K562 (cell line): ENCODE data around the gene LRRC25. TPM values are rescaled to one million over a fixed set of nuclear protein-coding genes. Genes with fewer than 3 reads are reported as not detected.

ENCODE experiments used
- CBFB ChIP-seq: sonication (generic); formaldehyde crosslinking; IDR thresholded peaks from 2 replicates; pipeline ENCODE4 v1.4.0; 2020; ENCODE audit warnings: mild to moderate bottlenecking, missing genetic modification reagents
- CBX5 ChIP-seq: IDR thresholded peaks from 2 replicates; pipeline ENCODE4 v1.6.1; 2014; ENCODE audit warnings: low read depth, borderline replicate concordance
- CREB1 ChIP-seq, 2 experiments: sonication (generic) in 1 of 2; formaldehyde crosslinking in 1 of 2; IDR thresholded peaks; 2 replicates each; pipeline versions ENCODE4 v1.6.1 to v1.8.0; 2012 to 2022; ENCODE audit warnings: inconsistent platforms in 1 of 2, mild to moderate bottlenecking in 1 of 2, missing genetic modification reagents in 1 of 2, moderate library complexity in 1 of 2
- ELK1 ChIP-seq: sonication (generic); formaldehyde crosslinking; IDR thresholded peaks from 2 replicates; pipeline ENCODE4 v1.8.1; 2022; ENCODE audit warnings: missing genetic modification reagents
- ETS2 ChIP-seq: IDR thresholded peaks from 2 replicates; pipeline ENCODE4 v1.6.1; 2016; ENCODE audit warnings: borderline replicate concordance, missing genetic modification characterization, mild to moderate bottlenecking, moderate library complexity, missing compliant biosample characterization; ENCODE audit not compliant: poor library complexity, severe bottlenecking
- FOXK1 ChIP-seq: sonication (generic); formaldehyde crosslinking; IDR thresholded peaks from 2 replicates; pipeline ENCODE4 v1.8.0; 2022; ENCODE audit warnings: missing genetic modification reagents, mild to moderate bottlenecking, borderline replicate concordance
- HDAC1 ChIP-seq, 2 experiments: fragments of 450-650 bp; IDR thresholded peaks; 2 replicates each; pipeline ENCODE4 v1.6.1; 2016 to 2017; ENCODE audit warnings: inconsistent platforms in 1 of 2, mild to moderate bottlenecking in 1 of 2, moderate library complexity in 1 of 2
- L3MBTL2 ChIP-seq: fragments of 450-650 bp; IDR thresholded peaks from 2 replicates; pipeline ENCODE4 v1.6.1; 2016; ENCODE audit warnings: mild to moderate bottlenecking, moderate library complexity
- POLR2AphosphoS5 ChIP-seq: IDR thresholded peaks from 2 replicates; pipeline ENCODE4 v1.6.1; 2011; ENCODE audit warnings: mild to moderate bottlenecking, low read depth, low read length, moderate library complexity; ENCODE audit not compliant: control insufficient read depth, insufficient read depth
- SMARCB1 ChIP-seq: IDR thresholded peaks from 2 replicates; pipeline ENCODE4 v1.6.1; 2011; ENCODE audit warnings: improper control_type of control experiment, low read depth; ENCODE audit not compliant: insufficient read length
- TARDBP ChIP-seq: fragments of 450-650 bp; IDR thresholded peaks from 2 replicates; pipeline ENCODE4 v1.6.1; 2016
- TRIM24 ChIP-seq, 2 experiments: fragments of 450-650 bp; IDR thresholded peaks; 2 replicates each; pipeline ENCODE4 v1.6.1; 2016
- ZFP36 ChIP-seq: fragments of 150-350 bp; IDR thresholded peaks from 2 replicates; pipeline ENCODE4 v1.6.1; 2018; ENCODE audit warnings: low read length, low read depth; ENCODE audit not compliant: partially characterized antibody
- ZNF318 ChIP-seq, 2 experiments: fragments of 450-650 bp; IDR thresholded peaks; 2 replicates each; pipeline ENCODE4 v1.6.1; 2016; ENCODE audit warnings: mild to moderate bottlenecking in 2 of 2, borderline replicate concordance in 1 of 2, low read depth in 1 of 2, moderate library complexity in 1 of 2
- ZZZ3 ChIP-seq: fragments of 450-650 bp; IDR thresholded peaks from 2 replicates; pipeline ENCODE4 v1.6.1; 2016; ENCODE audit warnings: antibody characterized with exemption, mild to moderate bottlenecking, moderate library complexity
- polyA plus RNA-seq, 8 experiments: library from polyadenylated mRNA; depleted of rRNA in 4 of 8; stranded (reverse) in 5 of 8; unstranded in 3 of 8; fragments of >200 nt; fragmentation: Nextera tagmentation in 2 of 8; fragmentation: Illumina TruSeq in 1 of 8; extraction: Ambion mirVana in 2 of 8; extraction: Trizol in 1 of 8; gene quantifications; 2 replicates each; pipeline versions ENCODE4 v1.2.1 to v1.2.3, GENCODE V29; 2011 to 2014; ENCODE audit warnings: inconsistent platforms in 1 of 8, missing spikeins in 1 of 8
- total RNA-seq, 7 experiments: library from RNA; depleted of rRNA in 6 of 7; stranded (reverse); fragments of >200 nt in 6 of 7; fragmentation: Illumina TruSeq in 2 of 7; extraction: Trizol in 2 of 7; gene quantifications; 2 replicates each; pipeline versions ENCODE4 v1.2.1 to v1.2.3, GENCODE V29; 2011 to 2021; ENCODE audit warnings: low replicate concordance in 1 of 7

The LRRC25 gene
- total and polyA plus RNA-seq, 9 of the 15 experiments (the other 6 are each of a cell fraction or from before 2014, with no cell fraction given), result 0.07 to 0.36 (median 0.10) TPM; not detected in 3

GRCh38 chr19:18437491-18438330, 40.3 kb upstream of the LRRC25 start, which contains the start of gene ISYNA1 (continued):
- TF ChIP-seq ZZZ3 (no peak), SMARCB1 (no peak), POLR2AphosphoS5 (no peak; the same call in 1 of the 2 replicates), TRIM24 (IDR thresholded peaks at IDR 0.05) (no peak), CREB1 (IDR thresholded peaks at IDR 0.05) (peak; percentile 45), CREB1 (CRISPR knock-in tag; IDR thresholded peaks at IDR 0.05) (peak; percentile 63; the same call in 1 of the 2 replicates), TARDBP (0 out of 2 replicates have a peak, but pooled peaks have one; percentile 43), ZFP36 (no peak), ZNF318 (IDR thresholded peaks at IDR 0.05; ENCODE audit: borderline replicate concordance in 1 of 2, low read depth in 1 of 2) (no peak), CBFB (no peak), FOXK1 (CRISPR knock-in tag) (peak; percentile 46; the same call in 1 of the 2 replicates), L3MBTL2 (peak; percentile 89), CBX5 (no peak), HDAC1 (IDR thresholded peaks at IDR 0.05) (peak in 1 of 2 experiments; percentile 89; a peak in 2 of 4 replicates), ELK1 (CRISPR knock-in tag) (no peak), ETS2 (tag) (no peak)
